Cortex of kidney (tissue), 1 donor: Measurements from ENCODE around the gene INPP5F.
"Not testable (repeated sequence)": the region's sequence is repeated elsewhere in the genome, so short reads cannot be mapped to it uniquely, and the experiment has no call there.

Experiments used
- DNase-seq: peaks from one replicate; lab custom pipeline; 2025; lab: John Stamatoyannopoulos, UW

Gene INPP5F

GRCh38 chr10:119740096-119740495 is 14.2 kb downstream of the INPP5F start:
- DNase-seq, result no peak

DNA sequence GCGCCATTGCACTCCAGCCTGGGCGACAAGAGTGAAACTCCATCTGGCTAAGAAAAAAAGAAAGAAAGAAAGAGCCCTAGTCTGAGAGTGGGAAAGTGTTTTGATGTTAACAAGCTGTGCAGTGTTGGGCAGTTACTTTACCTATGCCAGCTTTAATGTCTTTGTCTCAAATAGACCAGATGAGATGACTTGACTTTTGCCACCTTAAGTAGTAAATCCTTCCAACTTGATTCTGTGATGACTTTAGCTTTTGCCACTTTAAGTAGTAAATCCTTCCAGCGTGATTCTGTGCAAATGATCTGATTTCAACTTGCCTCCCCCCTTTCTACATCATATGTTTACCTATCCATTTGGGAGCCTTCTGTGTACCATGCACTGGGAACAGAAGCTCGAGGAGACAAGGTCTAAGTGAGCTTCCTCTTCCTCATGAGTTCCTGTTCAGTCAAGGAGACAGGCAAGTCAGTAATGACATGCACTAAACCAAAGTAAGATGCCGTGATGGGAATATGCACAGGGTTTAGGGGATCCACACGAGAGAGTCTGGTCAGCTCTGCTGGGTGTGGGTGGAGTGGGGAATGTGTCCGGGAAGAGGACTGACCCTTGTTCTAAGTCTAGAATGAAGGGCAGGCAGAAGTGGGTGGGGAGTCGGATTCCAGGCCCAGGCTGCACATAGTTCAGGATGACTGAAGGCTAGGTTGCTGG is 17.2 kb downstream of the INPP5F start:
- no peak for DNase-seq

DNA sequence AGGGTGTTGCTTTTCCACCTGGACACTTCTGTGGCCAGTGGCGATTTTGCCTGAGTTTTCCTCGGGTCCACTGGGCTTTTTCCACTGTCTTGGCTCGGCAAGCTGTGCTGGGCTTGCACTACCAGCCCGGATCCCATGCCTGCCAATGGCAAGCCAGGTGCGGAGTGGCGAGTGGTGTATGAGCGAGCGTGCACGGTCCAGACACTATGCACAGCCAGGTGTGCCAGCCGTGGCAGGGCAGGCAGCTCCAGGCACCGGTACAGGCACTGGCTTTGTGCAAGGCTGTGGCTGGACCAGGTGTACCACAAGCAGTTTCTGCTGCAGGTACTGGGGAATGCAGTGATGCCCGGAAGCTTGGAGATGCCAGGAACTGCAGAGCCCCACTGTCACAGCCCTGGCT is 22.1 kb downstream of the INPP5F start:
- DNase-seq, result no peak

DNA sequence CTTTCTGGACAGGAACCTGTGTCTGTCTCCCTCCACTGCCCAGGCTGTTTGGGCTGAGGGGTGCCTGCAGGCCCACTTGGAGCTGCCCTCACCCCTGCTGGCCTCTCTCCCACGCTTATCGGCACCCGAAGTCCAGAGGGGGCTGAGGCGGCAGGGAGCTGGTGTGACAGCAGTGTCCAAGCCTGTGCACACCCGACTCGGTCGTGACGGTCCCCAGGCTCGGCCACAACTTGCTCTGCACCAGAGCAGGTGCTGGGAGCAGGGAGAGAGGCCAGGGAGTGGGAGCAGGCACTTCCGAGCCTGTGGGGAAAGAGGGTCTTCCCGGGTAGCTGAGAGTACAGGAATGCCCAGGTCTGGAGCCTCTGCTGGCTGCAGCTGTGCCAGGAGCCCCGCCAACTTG is 23.0 kb downstream of the INPP5F start:
- no peak for DNase-seq

GRCh38 chr10:119749455-119749854 is 23.6 kb downstream of the INPP5F start:
- no peak for DNase-seq

GRCh38 chr10:119750391-119751230 is 24.8 kb downstream of the INPP5F start:
- DNase-seq, result no peak

- DNase-seq, result no peak
These were observed 27.5 kb downstream of the INPP5F start for GRCh38 chr10:119753309-119753708.

- no peak for DNase-seq
These were observed 28.2 kb downstream of the INPP5F start for GRCh38 chr10:119754085-119754484.

DNA sequence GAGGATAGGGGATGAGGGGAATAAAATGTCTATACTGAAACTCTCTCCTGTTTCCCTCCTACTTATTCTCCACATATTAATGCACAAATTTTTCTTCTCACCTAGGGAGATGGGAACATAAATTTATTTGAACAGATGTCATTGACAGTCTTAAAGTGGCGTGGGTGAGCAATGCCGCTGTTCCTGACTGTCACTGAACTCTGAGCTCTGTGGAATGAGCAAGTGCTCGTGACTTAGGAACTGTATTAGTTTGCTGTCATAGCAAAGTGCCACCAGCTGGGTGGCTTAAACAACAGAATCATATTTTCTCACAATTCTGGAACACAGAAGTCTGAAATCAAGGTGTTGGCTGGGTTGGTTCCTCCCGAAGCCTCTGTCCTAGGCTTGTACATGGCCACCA is 29.1 kb downstream of the INPP5F start:
- DNase-seq, result no peak

DNA sequence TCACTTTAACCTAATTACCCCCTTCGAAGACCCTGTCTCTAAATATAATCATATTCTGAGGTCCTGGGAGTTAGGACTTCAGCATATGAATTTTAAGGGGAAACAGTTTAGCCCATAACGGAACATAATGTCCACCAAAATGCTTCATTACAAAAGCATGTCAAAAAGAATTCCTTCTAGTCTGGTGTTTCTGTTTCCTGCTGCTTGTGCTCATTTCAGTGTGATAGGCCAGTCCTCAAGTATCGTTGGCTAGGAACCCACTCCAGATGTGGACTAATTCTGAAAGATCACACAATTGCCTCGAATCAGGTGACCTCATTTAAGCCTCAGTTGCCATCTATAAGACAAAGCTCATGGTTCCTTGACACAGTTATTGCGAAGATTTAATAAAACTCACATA is 29.6 kb downstream of the INPP5F start:
- DNase-seq, result no peak

DNA sequence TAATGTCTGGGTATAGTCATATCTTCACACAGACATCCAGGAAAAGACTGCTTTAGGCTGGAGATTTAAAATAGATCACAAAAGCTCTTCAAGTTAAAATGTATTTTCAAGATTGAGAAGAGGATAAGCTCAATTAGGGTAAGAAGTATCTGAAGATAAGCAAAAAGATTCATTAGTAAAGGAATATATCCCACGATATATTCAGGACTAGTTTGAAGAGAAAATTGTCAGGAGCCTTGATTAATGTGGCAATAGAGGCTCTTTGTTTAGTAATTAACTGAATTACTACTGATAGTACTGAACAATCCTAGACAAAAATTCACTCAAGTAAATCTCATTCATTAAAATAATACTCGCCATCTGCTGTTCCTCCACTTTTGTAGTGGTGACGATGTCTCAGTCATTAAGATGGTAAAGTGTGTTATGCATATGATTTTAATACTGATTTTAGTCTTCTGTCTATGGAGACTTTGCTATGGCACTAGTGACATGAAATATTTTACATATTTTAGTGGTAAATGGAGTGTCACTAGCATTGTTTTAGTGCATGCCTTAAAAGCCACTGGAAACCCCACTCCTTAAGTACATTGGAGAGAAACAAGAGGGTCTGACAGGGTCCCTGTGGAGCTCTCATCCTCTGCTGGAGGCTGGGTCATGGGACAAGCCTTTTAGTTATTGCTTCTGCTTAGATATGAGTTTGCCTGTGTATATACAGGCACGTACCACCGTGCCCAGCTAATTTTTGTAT is 32.8 kb downstream of the INPP5F start:
- no peak for DNase-seq

DNA sequence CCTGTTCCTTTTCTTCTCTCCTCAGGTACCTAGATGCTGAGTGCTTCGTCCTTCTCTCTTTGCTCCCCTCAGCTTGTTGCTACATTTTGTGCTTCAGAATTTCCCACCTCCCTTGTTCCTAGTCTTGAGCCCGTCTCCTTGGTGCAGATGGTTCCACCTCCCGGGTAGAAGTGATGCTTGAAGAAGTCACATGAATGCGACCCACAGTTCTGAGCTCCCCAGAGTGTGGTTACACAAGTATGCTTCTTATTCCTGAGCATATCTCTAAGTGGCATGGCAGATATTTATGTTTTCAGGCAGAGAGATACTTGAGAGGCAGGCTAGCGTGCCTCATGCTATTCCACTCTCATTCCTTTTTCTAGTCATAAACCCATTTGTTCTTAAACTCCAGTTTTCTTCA is 34.0 kb downstream of the INPP5F start:
- no peak for DNase-seq

- no peak for DNase-seq
These were observed 35.3 kb downstream of the INPP5F start for GRCh38 chr10:119761106-119761505.

DNA sequence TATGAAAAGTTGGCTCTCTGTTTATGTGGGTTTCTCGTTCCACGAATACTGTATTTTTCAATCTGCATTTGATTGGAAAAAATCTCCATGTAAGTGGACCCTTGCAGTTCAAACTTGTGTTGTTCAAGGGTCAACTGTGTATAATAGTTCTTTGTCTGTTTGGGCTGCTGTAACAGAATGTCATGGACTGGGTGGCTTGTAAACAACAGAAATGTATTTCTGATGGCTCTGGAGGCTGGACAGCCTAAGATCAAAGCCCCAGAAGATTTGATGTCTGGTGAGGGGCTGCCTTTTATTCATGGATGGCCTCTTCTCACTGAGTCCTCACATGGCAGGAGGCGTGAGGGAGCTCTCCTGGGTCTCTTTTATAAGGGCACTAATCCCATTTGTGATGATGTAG is 36.2 kb downstream of the INPP5F start:
- DNase-seq, result no peak

- no peak for DNase-seq
These were observed 37.3 kb downstream of the INPP5F start for GRCh38 chr10:119762805-119763798.

DNA sequence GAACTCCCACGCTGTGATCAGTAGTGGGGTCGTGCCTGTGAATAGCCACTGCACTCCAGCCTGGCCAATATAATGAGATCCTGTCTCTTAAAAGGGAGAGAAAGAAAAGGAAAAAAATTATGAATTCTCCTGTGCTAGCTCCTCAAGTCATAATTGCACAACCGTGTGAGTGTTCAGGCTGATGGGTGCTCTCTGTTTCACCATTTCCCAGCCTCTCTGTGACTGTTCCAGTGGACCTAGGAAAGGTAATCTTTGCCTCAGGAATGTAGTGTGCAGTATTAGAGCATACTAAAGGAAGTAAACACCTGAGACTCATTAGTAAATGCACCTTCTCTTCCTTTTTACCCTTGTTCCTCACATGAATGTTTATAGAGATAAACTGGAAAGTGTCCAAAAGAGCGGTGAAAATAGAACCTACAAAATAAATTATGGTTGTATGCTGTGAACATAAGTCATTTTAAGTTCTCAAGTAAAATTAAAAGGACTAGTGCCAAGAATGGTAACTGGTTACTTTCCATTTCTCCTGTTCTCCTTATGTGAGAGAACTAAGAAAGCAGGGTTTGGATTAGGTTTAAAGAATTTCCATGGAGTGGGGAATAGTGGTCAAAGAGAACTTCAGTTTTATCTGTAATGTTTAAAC is 42.7 kb downstream of the INPP5F start:
- no peak for DNase-seq

DNA sequence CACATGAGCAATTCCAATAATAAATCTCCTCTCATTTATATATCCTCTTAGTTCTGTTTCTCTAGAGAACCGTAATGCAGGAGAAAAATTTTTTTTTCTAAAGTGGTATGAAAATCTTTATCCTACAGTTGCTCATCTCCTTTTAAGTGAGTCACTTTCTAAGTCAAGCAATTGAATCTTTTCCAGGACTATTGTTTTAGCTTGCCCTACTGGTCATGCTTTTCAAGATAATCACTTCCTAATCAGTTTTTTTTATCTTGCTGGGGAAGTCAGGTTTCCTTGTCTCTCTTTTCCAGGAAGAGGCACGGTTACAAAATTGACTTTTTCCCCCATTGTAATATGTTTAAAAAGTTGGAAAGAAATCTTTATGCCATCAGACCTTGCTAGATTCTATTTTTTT is 44.0 kb downstream of the INPP5F start:
- no peak for DNase-seq

GRCh38 chr10:119770928-119771327 is 45.1 kb downstream of the INPP5F start:
- DNase-seq, result no peak

DNA sequence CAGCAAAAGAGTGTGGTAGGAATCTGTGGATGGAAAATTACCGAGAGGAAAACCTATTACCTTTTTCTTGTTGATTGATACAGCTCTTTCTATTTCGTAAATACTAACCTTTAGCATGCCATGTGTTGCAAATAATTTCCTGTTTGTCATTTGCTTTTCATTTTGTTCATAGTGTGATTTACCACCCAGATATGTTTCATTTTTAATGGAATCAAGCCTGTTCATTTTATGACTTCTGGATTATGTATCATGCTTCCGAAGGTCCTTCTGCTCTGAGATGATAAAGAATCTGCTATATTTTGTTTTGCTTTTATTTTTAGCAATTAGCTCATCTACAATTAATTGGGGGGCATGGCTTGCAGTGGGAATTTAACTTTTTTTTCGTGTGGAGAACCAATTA is 46.5 kb downstream of the INPP5F start:
- no peak for DNase-seq

- DNase-seq, result not testable (repeated sequence)
These were observed 47.2 kb downstream of the INPP5F start for GRCh38 chr10:119773041-119773440.

DNA sequence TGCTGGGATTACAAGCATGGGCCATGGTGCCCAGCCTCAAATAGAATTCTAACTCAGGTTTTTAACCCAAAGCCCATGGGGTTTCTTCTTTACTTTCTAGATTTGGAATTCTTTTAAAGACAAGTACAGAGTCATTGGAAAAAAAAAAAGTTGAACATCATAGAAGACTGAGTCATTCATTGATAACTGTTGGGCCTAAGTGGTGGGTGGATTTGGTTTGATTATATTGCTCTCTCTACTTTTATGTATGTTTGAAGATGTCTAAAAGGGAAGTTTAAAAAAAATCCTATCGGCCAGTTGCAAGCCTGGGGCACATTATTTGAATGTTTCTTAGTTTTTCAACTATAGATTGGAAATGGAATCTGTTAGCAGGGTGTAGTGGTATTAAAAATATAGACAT is 49.7 kb downstream of the INPP5F start:
- no peak for DNase-seq
